ENCODE data around the gene ZNF576.
"Not testable (repeated sequence)": the region's sequence is repeated elsewhere in the genome, so short reads cannot be mapped to it uniquely, and the experiment has no call there.

The ZNF576 gene

DNA sequence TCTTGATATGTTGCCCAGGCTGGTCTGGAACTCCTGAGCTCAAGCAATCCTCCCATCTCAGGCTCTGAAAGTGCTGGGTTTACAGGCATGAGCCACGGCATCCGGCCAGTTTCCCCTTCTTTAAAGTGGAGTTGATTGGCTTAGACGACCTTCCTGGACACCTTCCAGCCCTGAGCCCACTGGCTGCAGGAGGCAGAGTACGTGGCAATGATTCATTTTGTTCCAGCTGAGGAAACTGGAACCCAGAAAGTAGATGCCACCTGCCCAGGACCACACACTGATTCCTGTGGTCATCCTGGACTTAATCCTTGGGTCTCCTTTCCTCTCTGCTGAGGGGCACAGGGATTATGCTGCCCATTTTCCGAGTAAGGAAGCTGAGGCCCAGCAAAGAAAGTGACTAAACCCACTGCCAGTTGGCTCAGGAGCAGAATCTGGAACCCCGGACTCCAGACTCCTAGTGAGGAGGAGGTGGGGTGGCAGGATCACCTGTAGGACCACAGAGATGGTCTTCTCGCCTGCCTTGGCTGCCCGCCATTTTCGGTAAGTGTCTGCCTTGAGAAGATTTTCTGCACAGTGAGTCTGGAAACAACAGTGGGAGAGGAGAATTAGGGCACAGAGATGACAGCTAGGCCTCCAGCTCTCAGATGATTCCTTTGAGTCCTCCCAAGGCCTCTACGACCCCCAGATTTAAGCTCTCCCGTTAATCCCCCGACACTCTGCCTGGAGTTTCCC, 21.8 kb upstream of the ZNF576 start:
- DNase-seq (ENCODE audit: insufficient read length, low spot score) (no peak), FAIRE-seq (no peak)

DNA sequence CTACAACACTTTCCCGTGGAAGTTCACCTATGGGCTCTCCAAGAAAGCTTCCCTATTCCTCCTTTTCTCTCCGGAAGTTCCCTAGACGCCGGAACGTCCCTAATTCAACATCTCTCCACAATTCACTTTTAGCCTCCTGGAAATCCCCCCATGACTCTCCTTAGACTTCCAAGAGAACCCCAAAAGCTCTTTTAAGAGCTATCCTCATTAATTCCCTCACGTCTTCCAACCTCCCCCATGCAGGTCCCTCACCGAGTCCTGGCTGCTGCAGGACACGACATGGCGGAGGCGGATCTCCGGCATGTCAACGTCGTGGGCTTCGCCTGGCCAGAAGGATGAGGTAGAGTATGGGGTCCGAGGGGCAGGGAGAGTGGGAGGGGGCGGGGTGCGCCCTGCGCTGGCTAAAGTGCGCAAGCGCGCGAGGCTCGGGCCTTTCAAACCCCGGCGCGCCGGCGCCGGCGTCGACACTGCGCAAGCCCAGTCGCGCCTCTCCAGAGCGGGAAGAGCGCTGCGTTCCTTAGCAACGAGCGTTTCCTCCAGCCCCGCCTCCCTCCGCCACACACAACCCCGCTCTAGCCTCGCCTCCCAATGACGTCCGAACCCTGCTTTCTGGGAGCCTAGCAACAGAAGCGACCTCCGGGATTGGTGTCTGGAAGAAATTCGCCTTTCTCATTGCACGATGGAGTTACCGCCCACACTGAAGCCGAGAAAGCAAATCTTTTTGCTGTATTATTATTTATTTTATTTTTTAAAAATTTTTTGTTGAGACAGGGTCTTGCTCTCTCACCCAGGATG, 21.0 kb upstream of the ZNF576 start, which contains the start of the genes PINLYP and XRCC1:
PINLYP (plus strand) TSS at position 646 of the 795 bp plus-strand sequence. CDS start 1,391 bp downstream, outside the sequence.
XRCC1 (minus strand) TSS at position 372 of the 795 bp plus-strand sequence; CDS start at position 303, 69 bp downstream.
- FAIRE-seq (peak; percentile 95), DNase-seq (ENCODE audit: insufficient read length, low spot score) (peak; percentile 97)

DNA sequence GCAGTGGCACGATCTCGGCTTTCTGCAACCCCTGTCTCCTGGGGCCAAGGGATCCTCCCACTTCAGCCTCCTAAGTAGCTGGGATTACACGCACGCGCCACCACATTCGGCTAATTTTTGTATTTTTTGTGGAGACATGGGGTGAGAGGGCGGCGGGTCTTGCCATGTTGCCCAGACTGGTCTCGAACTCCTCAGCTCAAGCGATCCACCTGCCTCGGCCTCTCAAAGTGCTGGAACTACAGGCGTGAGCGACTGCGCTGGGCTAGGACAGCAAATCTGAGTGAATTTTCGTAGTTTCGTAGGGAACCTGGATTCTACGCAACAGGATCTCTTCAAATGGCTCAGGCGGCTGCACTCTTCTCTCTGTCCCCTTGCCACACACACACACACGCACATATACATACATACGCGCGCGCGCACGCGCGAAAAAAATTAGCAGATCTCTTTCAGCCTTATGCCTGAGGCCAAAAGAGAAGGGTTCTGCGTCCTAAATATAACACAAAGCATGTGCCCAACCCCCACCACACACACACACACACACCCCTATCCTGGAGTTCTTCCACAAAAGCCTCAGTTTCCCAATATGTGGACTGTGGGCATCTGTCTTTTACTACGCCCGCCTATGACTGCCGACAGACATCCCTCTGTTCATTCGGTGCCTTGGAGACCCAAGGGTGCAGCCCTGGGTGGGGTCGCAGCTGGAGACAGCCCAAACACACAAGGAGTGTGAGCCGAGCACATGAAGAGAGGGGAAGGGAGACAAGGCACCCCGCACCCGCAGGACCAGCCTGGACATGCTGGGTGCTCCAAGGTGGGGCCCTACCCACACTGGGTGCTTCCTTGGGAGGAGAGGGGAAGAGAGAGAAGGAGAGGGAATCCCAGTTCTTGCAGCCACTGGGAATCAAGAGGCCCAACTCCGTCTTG, 20.2 kb upstream of the ZNF576 start:
- FAIRE-seq: no peak
- no peak for DNase-seq (ENCODE audit: insufficient read length, low spot score)

DNA sequence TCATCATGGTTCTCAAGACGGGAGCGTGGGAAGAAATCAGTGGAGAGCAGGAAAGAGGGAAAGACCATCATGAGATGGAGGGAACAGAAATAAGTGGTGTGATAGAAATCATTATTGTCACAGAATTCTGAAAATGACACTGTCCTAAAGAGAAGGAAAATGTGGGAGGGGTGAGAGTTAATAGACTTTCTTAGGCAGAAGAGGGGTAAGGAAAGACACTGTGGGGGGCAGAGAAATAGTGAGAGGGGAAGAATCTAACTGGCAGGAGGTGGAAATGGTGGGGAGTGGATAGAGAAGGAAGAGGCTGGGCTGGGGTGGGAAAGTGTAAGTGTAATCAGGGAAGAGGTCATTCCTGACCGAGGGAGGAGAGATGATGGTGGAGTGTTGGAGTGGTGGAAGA, 17.6 kb upstream of the ZNF576 start:
- FAIRE-seq (no peak), DNase-seq (ENCODE audit: insufficient read length, low spot score) (no peak)

DNA sequence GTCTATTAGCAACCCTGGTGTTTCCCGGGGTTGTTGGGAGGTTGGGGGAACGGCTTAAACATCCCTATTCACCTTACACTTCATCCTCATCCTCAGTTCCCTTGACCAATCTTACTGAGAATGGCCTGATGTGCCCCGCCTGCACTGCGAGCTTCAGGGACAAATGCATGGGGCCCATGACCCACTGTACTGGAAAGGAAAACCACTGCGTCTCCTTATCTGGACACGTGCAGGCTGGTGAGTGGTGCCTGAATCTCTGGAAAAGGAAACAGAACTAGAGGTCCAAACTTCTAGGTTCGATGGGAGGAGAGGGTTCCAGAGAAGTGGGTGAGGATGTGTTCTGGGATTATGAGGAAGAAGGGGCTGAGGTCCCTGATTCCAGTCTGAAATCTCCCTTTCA, 14.9 kb upstream of the ZNF576 start:
- no peak for DNase-seq (ENCODE audit: insufficient read length, low spot score)
- no peak for FAIRE-seq

DNA sequence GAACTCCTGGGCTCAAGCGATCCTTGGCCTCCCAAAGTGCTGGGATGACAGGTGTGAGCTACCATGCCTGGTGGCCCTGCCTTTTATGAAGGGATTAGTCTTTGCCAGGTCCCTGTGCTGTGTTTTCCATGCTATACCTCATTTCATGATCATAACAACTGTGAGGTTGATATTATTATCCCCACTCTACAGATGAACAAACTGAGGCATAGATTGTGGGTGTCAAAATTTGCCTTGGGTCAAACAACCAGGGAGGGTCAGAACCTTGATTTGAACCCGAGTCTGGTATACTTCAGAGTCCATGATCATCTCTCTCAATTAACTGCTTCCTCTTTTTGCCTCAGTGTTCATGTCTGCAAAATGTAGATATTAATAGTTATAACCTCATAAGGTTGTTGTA, 13.9 kb upstream of the ZNF576 start:
- FAIRE-seq (no peak), DNase-seq (ENCODE audit: insufficient read length, low spot score) (no peak)

DNA sequence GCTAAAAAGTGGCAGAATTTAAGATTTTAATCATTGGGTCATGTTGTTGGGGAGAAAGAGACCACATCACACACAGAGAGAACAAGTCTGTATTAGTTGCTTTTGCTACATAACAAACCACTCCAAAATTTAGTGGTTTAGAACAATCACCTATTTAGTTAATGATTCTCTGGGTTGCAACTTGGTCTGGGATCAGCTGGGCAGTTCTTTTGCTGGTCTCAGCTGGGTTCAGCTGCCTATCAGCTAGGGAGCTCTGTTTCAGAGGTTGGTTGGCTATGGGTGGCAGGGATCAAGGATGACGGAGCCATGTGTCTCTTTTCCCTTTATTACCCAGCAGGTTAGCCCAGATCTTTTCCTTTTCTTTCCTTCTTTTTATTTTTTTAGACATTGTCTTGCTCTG, 11.9 kb upstream of the ZNF576 start:
- DNase-seq (ENCODE audit: insufficient read length, low spot score) (no peak), FAIRE-seq (no peak)

DNA sequence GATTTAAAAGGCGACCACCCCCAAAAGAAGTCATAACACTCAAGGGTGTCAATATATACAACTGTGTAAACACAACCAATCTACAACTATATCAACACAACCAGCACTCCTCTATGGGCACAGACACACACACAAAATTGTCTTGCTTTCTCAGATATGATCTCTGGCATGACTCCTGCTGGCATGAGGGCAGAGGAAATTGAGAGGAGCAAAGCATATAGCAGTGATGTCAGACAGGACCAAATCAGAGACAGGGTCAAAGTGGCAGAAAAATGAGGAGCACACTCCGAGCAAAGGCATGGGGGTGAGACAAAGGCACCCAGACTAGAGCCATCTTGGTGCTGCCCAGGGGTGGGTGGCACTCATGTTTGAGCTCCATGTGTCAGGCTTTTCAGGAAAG, 10.0 kb upstream of the ZNF576 start:
- DNase-seq (ENCODE audit: insufficient read length, low spot score): no peak

DNA sequence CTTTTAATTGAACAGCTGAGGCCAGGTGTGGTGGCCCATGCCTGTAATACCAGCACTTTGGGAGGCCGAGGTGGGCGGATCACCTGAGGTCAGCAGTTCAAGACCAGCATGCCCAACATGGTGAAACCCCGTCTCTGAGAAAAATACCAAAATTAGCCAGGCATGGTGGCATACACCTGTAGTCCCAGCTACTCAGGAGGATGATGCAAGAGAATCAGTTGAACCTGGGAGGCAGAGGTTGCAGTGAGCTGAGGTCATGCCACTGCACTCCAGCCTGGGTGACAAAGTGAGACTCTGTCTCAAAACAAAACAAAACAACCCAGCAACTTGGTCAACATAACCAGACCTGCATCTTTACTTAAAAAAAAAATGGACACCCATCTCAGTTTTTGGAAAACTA, 9.4 kb upstream of the ZNF576 start:
- not testable (repeated sequence) for FAIRE-seq; DNase-seq (ENCODE audit: insufficient read length, low spot score)

More for the DNA sequence above, 10.0 kb upstream of the ZNF576 start:
- no peak for FAIRE-seq

DNA sequence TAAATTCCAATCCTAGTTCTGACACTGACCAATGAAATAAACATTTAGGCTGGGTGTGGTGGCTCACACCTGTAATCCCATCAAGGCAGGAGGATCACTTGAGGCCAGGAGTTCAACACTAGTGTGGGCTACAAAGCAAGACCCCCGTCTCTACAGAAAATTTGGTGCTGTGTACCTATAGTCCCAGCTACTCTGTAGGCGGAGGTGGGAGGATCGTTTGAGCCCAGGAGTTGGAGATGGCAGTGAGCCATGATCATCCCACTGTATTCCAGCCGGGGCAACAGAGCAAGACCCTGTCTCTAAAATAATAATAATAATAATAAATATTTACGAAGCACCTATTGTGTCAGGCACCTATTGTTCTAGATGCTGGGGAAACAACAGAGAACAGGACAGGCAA, 7.1 kb upstream of the ZNF576 start:
- FAIRE-seq (no peak), DNase-seq (ENCODE audit: insufficient read length, low spot score) (no peak)

DNA sequence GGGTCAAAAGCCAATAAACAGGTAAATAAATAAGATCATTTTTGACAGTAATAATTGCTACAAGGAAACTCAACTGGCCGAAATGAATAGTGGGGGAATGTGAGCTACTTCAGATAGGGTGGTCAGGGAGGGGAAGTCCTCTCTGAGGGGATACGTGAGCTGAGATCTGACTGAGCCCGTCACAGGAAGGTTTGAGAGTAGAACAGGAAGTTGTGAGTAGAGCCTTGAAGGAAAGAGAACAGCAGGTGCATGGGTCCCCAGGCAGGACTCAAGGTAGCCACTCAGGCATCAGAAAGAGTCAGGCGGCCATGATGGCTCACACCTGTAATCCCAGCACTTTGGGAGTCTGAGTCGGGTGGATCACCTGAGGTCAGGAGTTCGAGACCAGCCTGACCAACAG, 6.7 kb upstream of the ZNF576 start:
- DNase-seq (ENCODE audit: insufficient read length, low spot score): no peak
- no peak for FAIRE-seq

DNA sequence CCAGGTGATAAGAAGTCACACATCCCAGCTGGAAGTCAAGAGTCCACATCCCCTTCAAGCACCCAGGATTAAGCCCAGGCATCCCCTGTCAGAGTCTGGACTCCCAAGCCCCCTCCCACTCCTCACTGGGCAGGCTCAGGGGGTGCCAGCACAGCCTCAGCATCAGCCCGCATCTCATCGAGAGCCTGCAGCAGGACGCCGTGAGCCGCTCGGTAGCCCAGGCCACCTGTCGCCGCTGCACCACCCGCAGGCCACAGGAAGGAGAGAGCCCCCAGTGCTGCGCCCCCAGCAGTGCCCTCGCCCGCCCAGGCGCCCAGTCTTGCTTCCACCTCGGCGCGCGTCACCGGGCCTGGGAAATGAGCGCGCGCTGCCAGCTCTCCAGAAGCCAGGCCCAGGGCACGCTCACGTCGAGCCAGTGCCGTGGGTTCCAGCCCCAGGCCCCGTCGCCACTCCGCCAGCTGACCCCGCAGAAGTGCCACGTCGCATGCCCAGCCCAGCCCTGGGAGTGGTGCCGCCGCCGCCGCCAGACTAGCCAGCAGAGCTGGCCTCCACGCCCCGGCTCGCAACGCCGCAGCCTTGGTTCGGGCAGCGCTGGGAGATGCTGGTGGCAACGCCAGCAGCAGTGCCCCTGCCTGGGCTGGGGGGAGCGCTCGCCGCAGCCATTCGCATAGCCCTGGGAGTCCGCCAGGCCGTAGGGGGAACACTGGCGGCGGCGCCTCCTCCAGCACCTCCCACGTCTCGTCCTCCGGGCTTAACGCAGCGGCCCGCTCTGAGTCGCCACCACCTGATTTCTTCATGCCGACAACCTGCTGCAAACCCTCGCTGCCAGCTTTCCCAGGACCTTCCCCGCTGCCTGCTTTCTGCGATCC, 4.3 kb upstream of the ZNF576 start:
- DNase-seq (ENCODE audit: insufficient read length, low spot score): no peak
- FAIRE-seq: no peak

DNA sequence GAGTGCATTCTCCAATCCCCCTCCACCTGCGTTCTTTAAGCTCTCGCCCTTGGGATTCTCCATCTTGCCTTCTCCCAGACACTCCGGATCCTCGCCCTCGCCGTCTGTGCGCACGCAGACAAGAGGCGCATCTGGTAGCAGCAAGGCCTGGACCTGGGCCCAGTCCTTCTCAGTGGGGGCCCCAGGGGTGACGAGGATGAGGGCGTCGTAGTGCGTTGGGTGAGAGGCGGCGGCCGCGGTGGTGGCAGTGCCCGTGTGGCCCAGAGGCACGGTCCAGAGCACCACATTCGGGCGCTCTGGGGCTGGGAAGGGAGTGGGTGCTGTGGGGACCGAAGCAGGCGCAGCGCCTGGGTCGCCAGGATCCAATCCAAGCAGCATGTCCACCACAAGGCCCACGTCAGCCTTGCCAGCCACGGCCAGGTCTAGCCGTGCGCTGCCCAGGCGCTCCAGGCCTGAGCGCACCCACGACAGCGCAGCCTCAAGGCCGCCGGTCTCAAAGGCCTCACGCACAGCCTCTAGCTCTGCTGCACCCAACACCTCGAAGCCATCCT, 3.5 kb upstream of the ZNF576 start:
- no peak for FAIRE-seq

DNA sequence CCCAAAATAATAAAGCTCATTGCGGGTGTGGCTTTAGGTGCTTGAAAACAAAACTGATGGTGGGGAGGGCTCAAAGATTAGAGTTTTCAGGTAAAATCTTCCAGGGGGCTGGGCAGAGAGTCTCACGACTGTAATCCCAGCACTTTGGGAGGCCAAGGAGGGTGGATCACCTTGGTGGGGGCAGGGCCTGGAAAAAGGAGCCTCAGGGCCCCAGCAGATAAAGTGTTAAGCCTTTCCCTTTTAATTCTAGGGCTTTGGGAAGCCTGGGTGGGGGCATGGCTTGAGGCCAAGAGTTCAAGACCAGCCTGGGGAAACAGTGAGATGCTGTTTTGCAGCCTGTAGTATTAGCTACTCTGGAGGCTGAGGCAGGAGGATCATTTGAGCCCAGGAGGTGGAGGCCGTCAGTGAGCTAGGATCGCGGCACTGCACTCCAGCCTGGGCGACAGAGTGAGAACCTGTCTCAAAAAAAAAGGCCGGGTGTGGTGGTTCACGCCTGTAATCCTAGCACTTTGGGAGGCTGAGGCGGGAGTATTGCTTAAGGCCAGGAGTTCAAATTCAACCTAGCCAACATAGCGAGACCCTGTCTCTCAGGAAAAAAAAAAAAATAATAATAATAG, 2.2 kb upstream of the ZNF576 start:
- no peak for DNase-seq (ENCODE audit: insufficient read length, low spot score)
- FAIRE-seq: no peak

More for the DNA sequence above, 3.5 kb upstream of the ZNF576 start:
- DNase-seq (ENCODE audit: insufficient read length, low spot score): no peak

DNA sequence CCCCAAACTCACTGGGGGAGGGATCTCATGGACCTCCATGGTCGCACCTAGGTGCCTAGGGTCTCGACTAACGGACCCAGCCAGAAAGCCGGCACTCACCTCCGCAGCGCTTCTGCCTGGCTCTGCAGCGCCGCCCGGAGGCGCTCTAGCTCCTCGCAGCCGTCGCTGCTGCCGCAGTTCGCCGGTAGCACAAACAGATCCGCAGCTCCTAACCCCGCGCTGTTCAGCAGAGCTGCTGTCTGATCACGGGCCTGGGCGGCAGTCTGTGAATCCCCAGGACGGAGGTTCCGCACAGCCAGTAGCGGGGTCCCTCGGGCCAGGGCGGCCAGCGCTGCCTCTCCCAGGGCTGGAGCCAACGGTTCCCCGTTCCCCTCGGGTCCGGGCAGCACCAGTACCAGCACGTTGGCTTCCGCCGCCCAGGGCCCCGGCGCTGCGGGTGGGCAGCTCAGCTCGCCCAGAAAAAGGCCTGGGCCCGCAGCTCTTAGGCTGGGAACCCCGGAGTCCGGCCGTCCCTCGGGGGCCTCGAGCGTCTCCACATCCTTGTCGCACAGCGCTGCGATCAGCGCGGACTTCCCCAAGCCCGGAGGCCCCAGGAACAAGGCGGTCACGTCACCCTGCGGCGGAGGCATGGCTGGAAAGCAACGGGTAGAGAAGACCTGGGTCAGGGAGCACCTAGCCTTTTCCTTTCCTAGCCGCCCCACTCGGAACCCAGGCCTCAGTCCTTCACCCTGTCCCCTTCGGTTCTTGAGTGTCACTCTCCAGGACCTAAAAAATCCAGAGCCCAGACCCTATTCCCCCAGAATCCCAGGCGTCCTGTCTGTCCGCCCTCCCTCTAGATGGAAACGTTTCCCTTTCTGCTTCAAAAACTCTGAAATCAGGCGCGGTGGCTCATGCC, 1.4 kb upstream of the ZNF576 start:
- DNase-seq (ENCODE audit: insufficient read length, low spot score) (peak; percentile 41), FAIRE-seq (no peak)

DNA sequence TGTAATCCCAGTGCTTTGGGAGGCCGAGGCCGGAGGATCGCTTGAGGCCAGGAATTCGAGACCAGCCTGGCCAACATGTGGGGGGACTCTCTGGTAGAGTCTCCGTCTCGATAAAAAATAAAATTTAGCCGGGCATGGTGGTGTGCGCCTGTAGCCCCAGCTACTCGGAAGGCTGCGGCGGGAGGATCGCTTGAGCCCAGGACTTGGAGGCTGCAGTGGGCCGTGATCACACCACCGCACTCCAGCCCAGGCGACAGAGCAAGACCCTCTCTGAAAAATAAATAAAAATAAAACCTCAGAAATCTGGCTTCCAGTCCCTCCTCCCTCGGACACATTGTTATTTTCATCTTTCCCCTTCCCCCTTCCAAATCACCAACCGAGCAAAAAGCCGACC, 793 bp upstream of the ZNF576 start:
- DNase-seq (ENCODE audit: insufficient read length, low spot score): no peak
- FAIRE-seq: no peak

DNA sequence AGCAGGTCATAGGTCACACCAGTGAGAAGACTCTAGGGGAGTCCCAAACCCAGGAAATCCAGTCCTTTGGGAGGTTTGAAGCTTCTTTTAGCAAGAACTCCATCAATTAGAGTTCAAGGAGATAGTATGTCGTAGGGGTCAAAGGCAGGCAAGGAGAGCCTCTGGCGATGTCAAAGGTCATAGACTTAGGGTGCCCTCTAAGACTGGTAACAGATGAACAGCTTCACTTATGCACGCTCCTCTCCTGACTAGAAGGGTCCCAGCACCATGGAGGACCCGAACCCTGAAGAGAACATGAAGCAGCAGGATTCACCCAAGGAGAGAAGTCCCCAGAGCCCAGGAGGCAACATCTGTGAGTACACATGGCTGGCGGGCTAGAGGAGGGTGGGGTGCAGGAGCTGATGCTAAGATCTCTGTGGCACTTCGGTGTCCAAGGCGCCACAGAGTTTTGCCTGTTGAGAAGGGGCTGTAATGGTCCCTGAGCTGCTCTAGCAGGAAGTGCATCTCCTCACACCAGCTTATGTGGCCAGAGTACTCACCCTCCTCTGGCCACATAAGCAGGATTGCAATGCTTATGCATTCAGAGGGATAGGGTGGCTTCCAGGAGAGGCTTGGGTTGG, 557 bp downstream of the ZNF576 start:
- FAIRE-seq (no peak), DNase-seq (ENCODE audit: insufficient read length, low spot score) (no peak)

DNA sequence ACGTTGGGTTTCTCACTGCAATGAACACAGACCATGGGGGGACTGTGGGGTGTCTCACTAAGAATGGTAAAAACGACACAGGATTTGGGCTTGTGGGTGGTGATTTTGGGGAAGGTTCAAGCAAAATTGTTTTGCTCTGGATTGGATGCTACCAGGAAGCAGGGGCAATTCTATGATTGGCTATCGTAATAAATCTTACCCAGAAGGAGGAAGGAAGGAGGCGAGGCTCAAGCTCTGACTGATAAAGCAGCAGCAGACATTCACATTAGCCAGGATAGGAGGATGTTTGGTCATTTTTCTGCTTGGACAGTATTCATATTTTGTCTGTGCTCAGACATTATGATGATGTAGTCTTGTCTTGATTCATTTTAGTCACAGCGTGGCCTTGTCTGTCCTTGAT, 1.5 kb downstream of the ZNF576 start:
- DNase-seq (ENCODE audit: insufficient read length, low spot score): no peak
- no peak for FAIRE-seq
